HepG2 (cell line): ENCODE results near the gene PPP1R1B. TPM values are rescaled to one million over a fixed set of nuclear protein-coding genes. Genes with fewer than 3 reads are reported as not detected.

Source experiments
- ARNT2 ChIP-seq: sonication (generic); formaldehyde crosslinking; IDR thresholded peaks from 2 replicates; pipeline ENCODE4 v1.8.0; 2022; ENCODE audit warnings: mild to moderate bottlenecking, low read depth, missing genetic modification reagents, moderate library complexity
- BHLHE40 ChIP-seq: IDR thresholded peaks from 2 replicates; pipeline ENCODE4 v1.6.1; 2011; ENCODE audit warnings: low read length, improper control_type of control experiment
- BORCS8-MEF2B ChIP-seq: sonication (generic); formaldehyde crosslinking; IDR thresholded peaks from 2 replicates; pipeline ENCODE4 v1.8.0; 2022; ENCODE audit warnings: mild to moderate bottlenecking, missing genetic modification reagents
- CBX1 ChIP-seq: IDR thresholded peaks from one replicate; pipeline ENCODE4 v1.6.1; 2016; ENCODE audit warnings: antibody characterized with exemption, low read depth
- EHMT2 ChIP-seq: fragments of 200-600 bp; sonication (generic); IDR thresholded peaks from 2 replicates; pipeline ENCODE4 v1.7.0; 2017; ENCODE audit warnings: antibody characterized with exemption, low read depth, low read length, borderline replicate concordance
- ELF3 ChIP-seq: IDR thresholded peaks from 2 replicates; pipeline ENCODE4 v1.6.1; 2016; ENCODE audit warnings: missing genetic modification reagents, missing compliant biosample characterization
- HNRNPL ChIP-seq: fragments of 200-400 bp; formaldehyde crosslinking; IDR thresholded peaks from 2 replicates; pipeline ENCODE4 v1.6.1; 2017; ENCODE audit warnings: mild to moderate bottlenecking, low read depth, low read length
- ISX ChIP-seq: sonication (generic); formaldehyde crosslinking; conservative IDR thresholded peaks from 2 replicates; pipeline ENCODE4 v1.5.0; 2020; ENCODE audit warnings: missing genetic modification reagents
- KDM2A ChIP-seq: sonication (generic); formaldehyde crosslinking; IDR thresholded peaks from 2 replicates; pipeline ENCODE4 v1.4.0; 2020; ENCODE audit warnings: low read depth, missing genetic modification reagents, borderline replicate concordance
- KLF12 ChIP-seq: sonication (generic); formaldehyde crosslinking; IDR thresholded peaks from 2 replicates; pipeline ENCODE4 v1.4.0; 2020; ENCODE audit warnings: missing genetic modification reagents, borderline replicate concordance
- MEIS1 ChIP-seq: sonication (generic); formaldehyde crosslinking; IDR thresholded peaks from 2 replicates; pipeline ENCODE4 v1.9.0; 2021; ENCODE audit warnings: mild to moderate bottlenecking, missing genetic modification reagents, moderate library complexity, borderline replicate concordance
- PPARG ChIP-seq: conservative IDR thresholded peaks from 2 replicates; pipeline ENCODE4 v1.6.1; 2016; ENCODE audit warnings: missing biosample characterization, missing genetic modification reagents
- ZNF550 ChIP-seq: sonication (generic); formaldehyde crosslinking; IDR thresholded peaks from 2 replicates; pipeline ENCODE4 v1.4.0; 2020; ENCODE audit warnings: mild to moderate bottlenecking, missing genetic modification reagents, borderline replicate concordance
- ZNF614 ChIP-seq: IDR thresholded peaks from 2 replicates; pipeline ENCODE4 v1.6.1; 2018; ENCODE audit warnings: missing biosample characterization, missing genetic modification reagents, inconsistent platforms, borderline replicate concordance
- ZNF761 ChIP-seq: sonication (generic); formaldehyde crosslinking; conservative IDR thresholded peaks from 2 replicates; pipeline ENCODE4 v1.4.0; 2020; ENCODE audit warnings: mild to moderate bottlenecking, missing genetic modification reagents
- ZNF781 ChIP-seq: sonication (generic); formaldehyde crosslinking; IDR thresholded peaks from 2 replicates; pipeline ENCODE4 v1.5.1; 2020; ENCODE audit warnings: borderline replicate concordance, mild to moderate bottlenecking, missing genetic modification reagents; ENCODE audit errors: not compliant biosample characterization
- ZNF891 ChIP-seq: sonication (generic); formaldehyde crosslinking; IDR thresholded peaks from 2 replicates; pipeline ENCODE4 v1.5.0; 2020; ENCODE audit warnings: mild to moderate bottlenecking, missing genetic modification reagents
- ZSCAN25 ChIP-seq: sonication (generic); formaldehyde crosslinking; IDR thresholded peaks from 2 replicates; pipeline ENCODE4 v1.8.0; 2022; ENCODE audit warnings: mild to moderate bottlenecking, missing genetic modification reagents
- polyA plus RNA-seq, 8 experiments: library from polyadenylated mRNA; depleted of rRNA in 3 of 8; stranded (reverse) in 7 of 8; unstranded in 1 of 8; fragments of >200 nt; fragmentation: Illumina TruSeq in 4 of 8; extraction: Trizol in 4 of 8; gene quantifications; 2 replicates each; pipeline versions ENCODE4 v1.2.1 to v1.2.3, GENCODE V29; 2011 to 2016; ENCODE audit warnings: low read depth in 4 of 8, missing spikeins in 1 of 8, mixed read lengths in 1 of 8; ENCODE audit not compliant: insufficient read depth in 1 of 8
- total RNA-seq, 5 experiments: library from RNA; depleted of rRNA; stranded (reverse); fragments of >200 nt; fragmentation: Illumina TruSeq; extraction: Trizol; gene quantifications; 2 replicates each; pipeline ENCODE4 v1.2.3, GENCODE V29; 2016; ENCODE audit warnings: low read depth in 1 of 5
- TF ChIP-seq, protein P1 (sequence below): sonication (generic); formaldehyde crosslinking; IDR thresholded peaks from 2 replicates; pipeline ENCODE4 v1.4.0; 2020; ENCODE audit warnings: mild to moderate bottlenecking, missing genetic modification reagents, borderline replicate concordance
- TF ChIP-seq, protein P2 (sequence below): sonication (generic); formaldehyde crosslinking; IDR thresholded peaks from 2 replicates; pipeline ENCODE4 v1.4.0; 2020; ENCODE audit warnings: missing genetic modification reagents, low read depth, mild to moderate bottlenecking, borderline replicate concordance
- TF ChIP-seq, protein P3 (sequence below): sonication (generic); formaldehyde crosslinking; IDR thresholded peaks from 2 replicates; pipeline ENCODE4 v1.9.0; 2021; ENCODE audit warnings: missing genetic modification reagents, borderline replicate concordance
- TF ChIP-seq, protein P4 (sequence below): sonication (generic); formaldehyde crosslinking; IDR thresholded peaks from 2 replicates; pipeline ENCODE4 v1.5.0; 2020; ENCODE audit warnings: missing genetic modification reagents
- TF ChIP-seq, protein P5 (sequence below): sonication (generic); formaldehyde crosslinking; IDR thresholded peaks from 2 replicates; pipeline ENCODE4 v1.8.1; 2023; ENCODE audit warnings: missing genetic modification reagents, mild to moderate bottlenecking, borderline replicate concordance

The PPP1R1B gene
- total and polyA plus RNA-seq, 2 of the 13 experiments (the other 11 are each of a cell fraction or from before 2014, with no cell fraction given), result 0.08 TPM; not detected in 1

DNA sequence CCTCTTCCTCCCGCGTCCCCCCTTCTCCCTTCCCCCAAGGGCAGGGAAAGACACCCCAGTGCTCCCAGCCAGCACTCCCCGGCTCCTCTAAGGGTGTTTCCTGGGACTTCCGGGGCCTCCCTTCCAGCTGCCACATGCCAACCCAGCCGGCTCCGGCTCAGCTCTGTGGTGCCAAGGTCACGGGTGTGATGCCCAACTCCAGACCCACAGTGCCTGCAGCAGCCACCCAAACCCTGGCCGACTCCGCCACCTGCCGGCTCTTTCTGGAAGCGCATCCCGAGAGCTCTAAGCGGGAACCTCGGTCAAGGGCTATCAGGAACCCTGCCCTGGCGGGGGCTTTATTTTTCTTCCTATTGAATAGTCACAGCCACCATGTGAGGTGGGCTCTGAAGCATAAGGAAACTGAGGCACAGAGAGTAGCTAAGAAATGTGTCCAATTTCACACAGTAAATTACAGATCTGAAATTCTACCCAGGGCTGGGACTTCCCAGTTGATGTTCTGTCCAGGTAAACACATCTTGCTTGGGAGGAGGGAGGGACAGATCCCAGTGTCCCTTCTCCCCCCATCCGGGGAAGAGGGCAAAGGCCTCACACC, 3.3 kb upstream of the PPP1R1B start (continued):
- TF ChIP-seq ZNF781 (CRISPR knock-in tag) (no peak), ZNF761 (CRISPR knock-in tag) (no peak), BORCS8-MEF2B (CRISPR knock-in tag) (peak; percentile 45; the same call in 1 of the 2 replicates), MEIS1 (CRISPR knock-in tag) (0 out of 2 replicates have a peak, but pooled peaks have one; percentile 49), CBX1 (no peak), KDM2A (CRISPR knock-in tag) (no peak), HNRNPL (peak; percentile 99), EHMT2 (no peak), BHLHE40 (no peak), ZSCAN25 (CRISPR knock-in tag) (peak; percentile 68; the same call in 1 of the 2 replicates), ISX (no peak), ZNF614 (0 out of 2 replicates have a peak, but pooled peaks have one; percentile 16), PPARG (CRISPR knock-in tag) (no peak), ZNF550 (CRISPR knock-in tag) (no peak), ZNF891 (CRISPR knock-in tag) (no peak), ELF3 (CRISPR knock-in tag) (no peak), KLF12 (CRISPR knock-in tag) (no peak), ARNT2 (0 out of 2 replicates have a peak, but pooled peaks have one; percentile 45)
- TF ChIP-seq, protein P1, sequence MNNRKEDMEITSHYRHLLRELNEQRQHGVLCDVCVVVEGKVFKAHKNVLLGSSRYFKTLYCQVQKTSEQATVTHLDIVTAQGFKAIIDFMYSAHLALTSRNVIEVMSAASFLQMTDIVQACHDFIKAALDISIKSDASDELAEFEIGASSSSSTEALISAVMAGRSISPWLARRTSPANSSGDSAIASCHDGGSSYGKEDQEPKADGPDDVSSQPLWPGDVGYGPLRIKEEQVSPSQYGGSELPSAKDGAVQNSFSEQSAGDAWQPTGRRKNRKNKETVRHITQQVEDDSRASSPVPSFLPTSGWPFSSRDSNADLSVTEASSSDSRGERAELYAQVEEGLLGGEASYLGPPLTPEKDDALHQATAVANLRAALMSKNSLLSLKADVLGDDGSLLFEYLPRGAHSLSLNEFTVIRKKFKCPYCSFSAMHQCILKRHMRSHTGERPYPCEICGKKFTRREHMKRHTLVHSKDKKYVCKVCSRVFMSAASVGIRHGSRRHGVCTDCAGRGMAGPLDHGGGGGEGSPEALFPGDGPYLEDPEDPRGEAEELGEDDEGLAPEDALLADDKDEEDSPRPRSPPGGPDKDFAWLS (CRISPR knock-in tag), result no peak
- TF ChIP-seq, protein P2, sequence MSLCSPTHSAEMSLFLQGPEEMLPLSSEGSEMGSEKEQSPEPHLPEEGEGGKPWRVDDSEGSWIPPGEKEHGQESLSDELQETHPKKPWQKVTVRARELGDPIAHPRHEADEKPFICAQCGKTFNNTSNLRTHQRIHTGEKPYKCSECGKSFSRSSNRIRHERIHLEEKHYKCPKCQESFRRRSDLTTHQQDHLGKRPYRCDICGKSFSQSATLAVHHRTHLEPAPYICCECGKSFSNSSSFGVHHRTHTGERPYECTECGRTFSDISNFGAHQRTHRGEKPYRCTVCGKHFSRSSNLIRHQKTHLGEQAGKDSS (CRISPR knock-in tag), result no peak
- TF ChIP-seq, protein P3, sequence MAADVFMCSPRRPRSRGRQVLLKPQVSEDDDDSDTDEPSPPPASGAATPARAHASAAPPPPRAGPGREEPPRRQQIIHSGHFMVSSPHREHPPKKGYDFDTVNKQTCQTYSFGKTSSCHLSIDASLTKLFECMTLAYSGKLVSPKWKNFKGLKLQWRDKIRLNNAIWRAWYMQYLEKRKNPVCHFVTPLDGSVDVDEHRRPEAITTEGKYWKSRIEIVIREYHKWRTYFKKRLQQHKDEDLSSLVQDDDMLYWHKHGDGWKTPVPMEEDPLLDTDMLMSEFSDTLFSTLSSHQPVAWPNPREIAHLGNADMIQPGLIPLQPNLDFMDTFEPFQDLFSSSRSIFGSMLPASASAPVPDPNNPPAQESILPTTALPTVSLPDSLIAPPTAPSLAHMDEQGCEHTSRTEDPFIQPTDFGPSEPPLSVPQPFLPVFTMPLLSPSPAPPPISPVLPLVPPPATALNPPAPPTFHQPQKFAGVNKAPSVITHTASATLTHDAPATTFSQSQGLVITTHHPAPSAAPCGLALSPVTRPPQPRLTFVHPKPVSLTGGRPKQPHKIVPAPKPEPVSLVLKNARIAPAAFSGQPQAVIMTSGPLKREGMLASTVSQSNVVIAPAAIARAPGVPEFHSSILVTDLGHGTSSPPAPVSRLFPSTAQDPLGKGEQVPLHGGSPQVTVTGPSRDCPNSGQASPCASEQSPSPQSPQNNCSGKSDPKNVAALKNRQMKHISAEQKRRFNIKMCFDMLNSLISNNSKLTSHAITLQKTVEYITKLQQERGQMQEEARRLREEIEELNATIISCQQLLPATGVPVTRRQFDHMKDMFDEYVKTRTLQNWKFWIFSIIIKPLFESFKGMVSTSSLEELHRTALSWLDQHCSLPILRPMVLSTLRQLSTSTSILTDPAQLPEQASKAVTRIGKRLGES, result no peak
- TF ChIP-seq, protein P4, sequence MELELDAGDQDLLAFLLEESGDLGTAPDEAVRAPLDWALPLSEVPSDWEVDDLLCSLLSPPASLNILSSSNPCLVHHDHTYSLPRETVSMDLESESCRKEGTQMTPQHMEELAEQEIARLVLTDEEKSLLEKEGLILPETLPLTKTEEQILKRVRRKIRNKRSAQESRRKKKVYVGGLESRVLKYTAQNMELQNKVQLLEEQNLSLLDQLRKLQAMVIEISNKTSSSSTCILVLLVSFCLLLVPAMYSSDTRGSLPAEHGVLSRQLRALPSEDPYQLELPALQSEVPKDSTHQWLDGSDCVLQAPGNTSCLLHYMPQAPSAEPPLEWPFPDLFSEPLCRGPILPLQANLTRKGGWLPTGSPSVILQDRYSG (CRISPR knock-in tag), result no peak
- TF ChIP-seq, protein P5, sequence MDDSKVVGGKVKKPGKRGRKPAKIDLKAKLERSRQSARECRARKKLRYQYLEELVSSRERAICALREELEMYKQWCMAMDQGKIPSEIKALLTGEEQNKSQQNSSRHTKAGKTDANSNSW (CRISPR knock-in tag), result no peak
